ENCODE data around the gene PSMD13. TPM values are rescaled to one million over a fixed set of nuclear protein-coding genes. Genes with fewer than 3 reads are reported as not detected.

The PSMD13 gene
- total and polyA plus RNA-seq, 2 of the 4 experiments (the other 2 are of a cell fraction) = 177 to 217 TPM

GRCh38 chr11:259413-259812, 22.6 kb downstream of the PSMD13 start:
- no peaks in the 10 kb centered on the region for H3K9me3 ChIP-seq (ENCODE audit: control insufficient read depth, insufficient read depth, low read length)

More at GRCh38 chr11:259413-259812, 22.6 kb downstream of the PSMD13 start:
- Histone ChIP-seq H3K79me1 (ENCODE audit: low read depth in 1 of 2, low read length in 2 of 2) (no peaks in the 10 kb centered on the region), H3K4me3 (ENCODE audit: insufficient read depth, low read depth, low read length) (no peak overlapping the region), H3K14ac (replicated peaks; ENCODE audit: low read depth, low read length) (no peak overlapping the region), H4K91ac (ENCODE audit: insufficient read depth, low read depth, low read length) (no peak overlapping the region), H3K23ac (ENCODE audit: low read depth, low read length) (no peak overlapping the region), H2BK5ac (ENCODE audit: low read depth, low read length, poor library complexity, severe bottlenecking) (no peak overlapping the region), H2AK9ac (replicated peaks; ENCODE audit: low read depth, low read length, poor library complexity) (no peak overlapping the region), H3K18ac (ENCODE audit: low read depth, low read length) (no peak overlapping the region), H2BK20ac (ENCODE audit: low read depth, low read length) (no peak overlapping the region), H2AK5ac (ENCODE audit: low read depth, low read length) (no peak overlapping the region), H3K27me3 (ENCODE audit: control insufficient read depth, insufficient read depth, low read length) (peaks cover 10% of the 10 kb centered on the region), H3K56ac (ENCODE audit: extremely low read depth, insufficient read depth, low read length) (no peak overlapping the region), H3K4ac (ENCODE audit: low read depth, low read length) (no peak overlapping the region), H3K9ac (ENCODE audit: low read depth, low read length) (no peak overlapping the region), H4K20me1 (ENCODE audit: insufficient read depth, low read length) (no peaks in the 10 kb centered on the region), H3K4me2 (ENCODE audit: low read depth, low read length) (no peak overlapping the region), H4K5ac (ENCODE audit: low read depth, low read length) (no peak overlapping the region), H3K4me1 (ENCODE audit: control insufficient read depth, insufficient read depth, low read length) (no peaks in the 10 kb centered on the region), H3K27ac (ENCODE audit: insufficient read depth, low read length) (no peak overlapping the region), H2BK15ac (ENCODE audit: low read depth, low read length) (no peak overlapping the region), H4K8ac (ENCODE audit: low read depth in 2 of 2, low read length in 2 of 2) (no peak overlapping the region), H2BK120ac (ENCODE audit: low read depth, low read length) (no peak overlapping the region), H3K36me3 (ENCODE audit: control insufficient read depth, insufficient read depth, low read length) (no peaks in the 10 kb centered on the region), H2AFZ (replicated peaks; ENCODE audit: low read length, poor library complexity) (no peak overlapping the region), H3K9me1 (ENCODE audit: insufficient read depth, low read length) (no peaks in the 10 kb centered on the region; the same call in 1 of the 2 replicates)
- no TSS peak for BruUV-seq (replicated peaks)
- POLR2A ChIA-PET (ENCODE audit: unreplicated experiment) = no interaction called here
- intact Hi-C loops (cut with micrococcal nuclease) = no loop called here
- dilution Hi-C loops (cut with HindIII; ENCODE audit: low sequenced_read_pairs, unreplicated experiment) = no loop called here
- ATAC-seq (ENCODE audit: low read depth) (no peak), DNase-seq (no peak)
- CTCF ChIA-PET = interaction anchor here (1.4 kb wide), 1 partner anchor 9 kb away, joined by 4 read pairs; no protein-coding TSS in a partner anchor
- in situ Hi-C loops (cut with MboI; ENCODE audit: low sequenced_read_pairs) = no loop called here
- TF ChIP-seq RFX5 (IDR thresholded peaks at IDR 0.05; ENCODE audit: low read depth, low read length) (no peak), FOS (IDR thresholded peaks at IDR 0.05; ENCODE audit: low read depth, low read length) (no peak), BHLHE40 (IDR thresholded peaks at IDR 0.05; ENCODE audit: low read depth, low read length) (no peak), RAD21 (IDR thresholded peaks at IDR 0.05; ENCODE audit: low read length) (no peak)
- no CpG with 5 or more reads among the region's 10 CpGs for WGBS, 2 experiments (ENCODE audit: extremely low coverage in 2 of 2, insufficient read length in 1 of 2)
